CD4-positive, alpha-beta T cell (primary cell): ENCODE measurements around the gene ARL14EP. TPM values are rescaled to one million over a fixed set of nuclear protein-coding genes. Genes with fewer than 3 reads are reported as not detected.

Source experiments
- ATAC-seq: fragments of 200-7000 bp; cut with Tn5 transposase; one replicate; pipeline ENCODE4 v1.10.0; 2022; ENCODE audit warnings: mild to moderate bottlenecking; ENCODE audit not compliant: poor library complexity
- CTCF ChIA-PET: fragments of 350-600 bp; sonication (Branson Sonifier 250); formaldehyde crosslinking; loops from one replicate; lab custom pipeline; 2021; ENCODE audit warnings: antibody characterized with exemption, inconsistent platforms; lab: Charles Lee
- POLR2A ChIA-PET: fragments of 350-600 bp; sonication (Branson Sonifier 250); formaldehyde crosslinking; loops from one replicate; lab custom pipeline; 2021; ENCODE audit warnings: antibody characterized with exemption, inconsistent platforms; lab: Charles Lee
- DNase-seq, 14 experiments: peaks; one replicate each; pipeline ENCODE4 v3.0.0-alpha.2; 2013 to 2020; ENCODE audit warnings: mixed read lengths in 2 of 14
- H3K27ac ChIP-seq, 2 donors: one replicate each; pipeline versions ENCODE4 v1.5.1 to v1.7.0; 2013; ENCODE audit warnings: low read length in 2 of 2, low read depth in 1 of 2, mild to moderate bottlenecking in 1 of 2
- H3K27me3 ChIP-seq, 2 experiments: 1 replicate in 1 of 2; 2 replicates in 1 of 2; pipeline versions ENCODE4 v1.6.1 to v1.7.0; 2013; ENCODE audit warnings: low read length in 2 of 2, control low read depth in 1 of 2, mild to moderate bottlenecking in 1 of 2, moderate library complexity in 1 of 2; ENCODE audit not compliant: insufficient read depth in 2 of 2, control insufficient read depth in 1 of 2
- H3K36me3 ChIP-seq: one replicate; pipeline ENCODE4 v1.6.1; 2013; ENCODE audit warnings: low read length, control low read depth; ENCODE audit not compliant: insufficient read depth
- H3K4me1 ChIP-seq: one replicate; pipeline ENCODE4 v1.6.1; 2013; ENCODE audit warnings: low read length, control low read depth; ENCODE audit not compliant: insufficient read depth
- H3K4me3 ChIP-seq: one replicate; pipeline ENCODE4 v1.5.1; 2013; ENCODE audit warnings: mild to moderate bottlenecking, low read length, moderate library complexity
- H3K9me3 ChIP-seq, 2 experiments: 1 replicate in 1 of 2; 2 replicates in 1 of 2; pipeline versions ENCODE4 v1.6.1 to v1.7.0; 2013; ENCODE audit warnings: low read length in 2 of 2, mild to moderate bottlenecking in 2 of 2, control low read depth in 1 of 2, moderate library complexity in 1 of 2; ENCODE audit not compliant: control insufficient read depth in 1 of 2, insufficient read depth in 1 of 2
- H3K27ac Mint-ChIP-seq: one replicate; pipeline ENCODE4 v1.8.0; 2020; ENCODE audit warnings: mixed read lengths
- H3K27me3 Mint-ChIP-seq: one replicate; pipeline ENCODE4 v1.8.0; 2021; ENCODE audit warnings: mixed read lengths
- H3K36me3 Mint-ChIP-seq: one replicate; pipeline ENCODE4 v1.8.0; 2021; ENCODE audit warnings: low read depth, mixed read lengths
- H3K4me1 Mint-ChIP-seq: one replicate; pipeline ENCODE4 v1.8.0; 2021; ENCODE audit warnings: low read depth, mixed read lengths
- H3K4me3 Mint-ChIP-seq: one replicate; pipeline ENCODE4 v1.8.0; 2020; ENCODE audit warnings: mild to moderate bottlenecking, mixed read lengths
- H3K9me3 Mint-ChIP-seq: one replicate; pipeline ENCODE4 v1.8.0; 2020; ENCODE audit warnings: mixed read lengths
- intact Hi-C, 2 experiments: fragments of 100-400 bp; cut with DNase I in 1 of 2; cut with micrococcal nuclease in 1 of 2; formaldehyde crosslinking; loops; one replicate each; pipeline versions ENCODE4 v1.15.1 to v1.9.0; 2023 to 2025; cut with DNase I, micrococcal nuclease
- polyA plus RNA-seq, 2 donors: library from polyadenylated mRNA; unstranded; fragments of 120-200 nt; gene quantifications; one replicate each; pipeline ENCODE4 v1.2.1, GENCODE V29; 2013
- total RNA-seq, 174 experiments: library from RNA in 2 of 174; stranded (reverse) in 2 of 174; gene quantifications; one replicate each; pipeline ENCODE4 v1.2.3 and lab custom pipeline; 2021 to 2026
- TF ChIP-seq, protein P1 (sequence below): fragments of 200-600 bp; IDR thresholded peaks from one replicate; pipeline ENCODE4 v1.8.0; 2022; ENCODE audit warnings: antibody characterized with exemption, mild to moderate bottlenecking

ARL14EP gene
- total RNA-seq: 10 to 100 TPM; 48.1 to 49.7 TPM
- 36.7 TPM for polyA plus RNA-seq (2013, experiment 1 of 2)
- 42.9 TPM for polyA plus RNA-seq (2013, experiment 2 of 2)
- 33.0 to 95.1 (median 55.1) reads per million in 172 experiments for total RNA-seq (lab: John Stamatoyannopoulos, UW)

GRCh38 chr11:30322826-30323710 is at the start of gene ARL14EP:
Gene ARL14EP (plus strand): TSS chr11:30323104. CDS start chr11:30330949, 7,845 bp downstream.
- H3K36me3 Mint-ChIP-seq: peaks cover 27% of the 10 kb centered on the region
- H3K27ac Mint-ChIP-seq: peak within 1 kb of the TSS; percentile 97
- H3K9me3 ChIP-seq: no peaks in the 10 kb centered on the region
- ATAC-seq (peak; percentile 82), DNase-seq (peak; percentile 75 to 93 (median 86))
- H3K27ac ChIP-seq: peak within 1 kb of the TSS; percentile 70 to 81
- peak within 1 kb of the TSS; percentile 98 for H3K4me3 Mint-ChIP-seq
- intact Hi-C loops: loop anchor here (5.0 to 10.0 kb wide), 2 partner anchors 1192 to 1769 kb away; partner anchors contain the start of gene RCN1 (in 1 of the 2)
- POLR2A ChIA-PET: interaction anchor here (1.3 to 1.7 kb wide), 5 partner anchors 11 to 1044 kb away, joined by 5 to 8 read pairs (median 6); no protein-coding TSS in a partner anchor
- no peaks in the 10 kb centered on the region for H3K9me3 Mint-ChIP-seq
- no peaks in the 10 kb centered on the region for H3K27me3 ChIP-seq
- peaks cover 54% of the 10 kb centered on the region for H3K4me1 Mint-ChIP-seq
- peaks cover 17% of the 10 kb centered on the region for H3K27me3 Mint-ChIP-seq
- H3K4me3 ChIP-seq: peak within 1 kb of the TSS; percentile 89
- CTCF ChIA-PET: interaction anchor here (1.8 kb wide), 1 partner anchor 10 kb away, joined by 9 read pairs; no protein-coding TSS in a partner anchor
- peaks cover 22% of the 10 kb centered on the region for H3K4me1 ChIP-seq
- TF ChIP-seq, protein P1, sequence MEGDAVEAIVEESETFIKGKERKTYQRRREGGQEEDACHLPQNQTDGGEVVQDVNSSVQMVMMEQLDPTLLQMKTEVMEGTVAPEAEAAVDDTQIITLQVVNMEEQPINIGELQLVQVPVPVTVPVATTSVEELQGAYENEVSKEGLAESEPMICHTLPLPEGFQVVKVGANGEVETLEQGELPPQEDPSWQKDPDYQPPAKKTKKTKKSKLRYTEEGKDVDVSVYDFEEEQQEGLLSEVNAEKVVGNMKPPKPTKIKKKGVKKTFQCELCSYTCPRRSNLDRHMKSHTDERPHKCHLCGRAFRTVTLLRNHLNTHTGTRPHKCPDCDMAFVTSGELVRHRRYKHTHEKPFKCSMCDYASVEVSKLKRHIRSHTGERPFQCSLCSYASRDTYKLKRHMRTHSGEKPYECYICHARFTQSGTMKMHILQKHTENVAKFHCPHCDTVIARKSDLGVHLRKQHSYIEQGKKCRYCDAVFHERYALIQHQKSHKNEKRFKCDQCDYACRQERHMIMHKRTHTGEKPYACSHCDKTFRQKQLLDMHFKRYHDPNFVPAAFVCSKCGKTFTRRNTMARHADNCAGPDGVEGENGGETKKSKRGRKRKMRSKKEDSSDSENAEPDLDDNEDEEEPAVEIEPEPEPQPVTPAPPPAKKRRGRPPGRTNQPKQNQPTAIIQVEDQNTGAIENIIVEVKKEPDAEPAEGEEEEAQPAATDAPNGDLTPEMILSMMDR: no peak
- H3K36me3 ChIP-seq: no peaks in the 10 kb centered on the region

DNA sequence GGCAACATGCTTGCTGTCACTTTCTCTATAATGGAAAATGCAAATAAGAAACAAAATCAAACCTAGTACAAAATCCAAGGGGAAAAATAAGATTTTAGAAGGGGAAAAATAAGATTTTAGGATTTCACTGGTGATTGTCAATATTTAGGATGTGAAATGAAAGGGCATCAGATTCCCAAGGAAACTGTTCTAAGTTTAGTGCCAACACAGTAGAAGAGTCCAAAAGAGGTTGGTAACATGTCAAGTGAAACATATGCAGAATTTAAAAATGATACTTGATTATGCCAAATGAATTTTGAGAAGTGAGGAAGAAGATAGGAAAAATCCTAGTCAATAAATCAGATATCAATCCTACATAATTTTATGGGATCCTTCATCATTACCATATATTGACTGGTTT is 45.7 kb upstream of the ARL14EP start:
- no peaks in the 10 kb centered on the region for H3K9me3 Mint-ChIP-seq
- ChIA-PET POLR2A (no interaction called here), CTCF (interaction anchor here (1.3 kb wide), 1 partner anchor 10 kb away, joined by 5 read pairs; no protein-coding TSS in a partner anchor)
- Histone ChIP-seq H3K36me3 (no peaks in the 10 kb centered on the region), H3K27me3 (no peaks in the 10 kb centered on the region), H3K9me3 (no peaks in the 10 kb centered on the region), H3K4me1 (peaks cover 11% of the 10 kb centered on the region), H3K27ac (no peak overlapping the region), H3K4me3 (no peak overlapping the region)
- ATAC-seq (no peak), DNase-seq (no peak)
- peaks cover 14% of the 10 kb centered on the region for H3K4me1 Mint-ChIP-seq
- H3K36me3 Mint-ChIP-seq: no peaks in the 10 kb centered on the region
- peaks cover 25% of the 10 kb centered on the region for H3K27me3 Mint-ChIP-seq
- no peak overlapping the region for H3K4me3 Mint-ChIP-seq
- H3K27ac Mint-ChIP-seq: no peak overlapping the region
- TF ChIP-seq, protein P1: no peak
- intact Hi-C loops: loop anchor here in 1 of 2 experiments (5.0 kb wide), 1 partner anchor 75 kb away; no protein-coding TSS in a partner anchor

GRCh38 chr11:30279796-30280195 is 43.1 kb upstream of the ARL14EP start:
- H3K27me3 Mint-ChIP-seq: peaks cover 18% of the 10 kb centered on the region
- ChIA-PET POLR2A (no interaction called here), CTCF (no interaction called here)

More at GRCh38 chr11:30279796-30280195, 43.1 kb upstream of the ARL14EP start:
- H3K9me3 ChIP-seq: no peaks in the 10 kb centered on the region
- no peaks in the 10 kb centered on the region for H3K36me3 Mint-ChIP-seq
- DNase-seq (no peak), ATAC-seq (no peak)
- intact Hi-C loops: loop anchor here in 1 of 2 experiments (5.0 kb wide), 1 partner anchor 73 kb away; no protein-coding TSS in a partner anchor
- no peak overlapping the region for H3K4me3 ChIP-seq
- no peak overlapping the region for H3K4me3 Mint-ChIP-seq
- no peaks in the 10 kb centered on the region for H3K27me3 ChIP-seq
- H3K36me3 ChIP-seq: no peaks in the 10 kb centered on the region
- TF ChIP-seq, protein P1: no peak
- no peaks in the 10 kb centered on the region for H3K9me3 Mint-ChIP-seq
- no peak overlapping the region for H3K27ac ChIP-seq
- H3K4me1 ChIP-seq: peaks cover 15% of the 10 kb centered on the region
- no peak overlapping the region for H3K27ac Mint-ChIP-seq
- peaks cover 21% of the 10 kb centered on the region for H3K4me1 Mint-ChIP-seq
